SK-N-DZ (cell line): ENCODE data around the gene L3MBTL4.
"Not testable (repeated sequence)": the region's sequence is repeated elsewhere in the genome, so short reads cannot be mapped to it uniquely, and the experiment has no call there.

Experiments used
- DNase-seq: peaks from one replicate; pipeline ENCODE4 v3.0.0-alpha.2; 2015; ENCODE audit warnings: low spot score

The L3MBTL4 gene

GRCh38 chr18:6311456-6312215 lies 103.1 kb downstream of the L3MBTL4 start:
- DNase-seq, result no peak

GRCh38 chr18:6310714-6311113 lies 104.0 kb downstream of the L3MBTL4 start:
- no peak for DNase-seq

GRCh38 chr18:6297875-6298274 lies 116.8 kb downstream of the L3MBTL4 start:
- no peak for DNase-seq

GRCh38 chr18:6294148-6294784 lies 120.4 kb downstream of the L3MBTL4 start:
- no peak for DNase-seq

- no peak for DNase-seq
Measured at GRCh38 chr18:6289843-6290242, 124.9 kb downstream of the L3MBTL4 start.

- no peak for DNase-seq
Measured at GRCh38 chr18:6286585-6286984, 128.1 kb downstream of the L3MBTL4 start.

GRCh38 chr18:6284761-6285160 lies 129.9 kb downstream of the L3MBTL4 start:
- no peak for DNase-seq

- no peak for DNase-seq
Measured at GRCh38 chr18:6284300-6284699, 130.4 kb downstream of the L3MBTL4 start.

- DNase-seq, result no peak
Measured at GRCh38 chr18:6281874-6282273, 132.8 kb downstream of the L3MBTL4 start.

GRCh38 chr18:6280211-6280743 lies 134.4 kb downstream of the L3MBTL4 start:
- no peak for DNase-seq

- no peak for DNase-seq
Measured at GRCh38 chr18:6279308-6279707, 135.4 kb downstream of the L3MBTL4 start.

- DNase-seq, result no peak
Measured at GRCh38 chr18:6273423-6273822, 141.3 kb downstream of the L3MBTL4 start.

- not testable (repeated sequence) for DNase-seq
Measured at GRCh38 chr18:6272144-6272543, 142.6 kb downstream of the L3MBTL4 start.

GRCh38 chr18:6271585-6271984 lies 143.1 kb downstream of the L3MBTL4 start:
- DNase-seq, result no peak

GRCh38 chr18:6270771-6271216 lies 143.9 kb downstream of the L3MBTL4 start:
- DNase-seq, result no peak

- no peak for DNase-seq
Measured at GRCh38 chr18:6269660-6270332, 144.9 kb downstream of the L3MBTL4 start.

GRCh38 chr18:6266212-6266611 lies 148.5 kb downstream of the L3MBTL4 start:
- no peak for DNase-seq

GRCh38 chr18:6261938-6262337 lies 152.8 kb downstream of the L3MBTL4 start:
- DNase-seq, result no peak

GRCh38 chr18:6259324-6259723 lies 155.4 kb downstream of the L3MBTL4 start:
- DNase-seq, result not testable (repeated sequence)

- no peak for DNase-seq
Measured at GRCh38 chr18:6257950-6258349, 156.8 kb downstream of the L3MBTL4 start.

GRCh38 chr18:6256521-6256920 lies 158.2 kb downstream of the L3MBTL4 start:
- DNase-seq, result no peak

- no peak for DNase-seq
Measured at GRCh38 chr18:6255886-6256285, 158.8 kb downstream of the L3MBTL4 start.
